Measurements from ENCODE around the gene OR4E2. TPM values are rescaled to one million over a fixed set of nuclear protein-coding genes. Genes with fewer than 3 reads are reported as not detected.
"Not testable (repeated sequence)": the region's sequence is repeated elsewhere in the genome, so short reads cannot be mapped to it uniquely, and the experiment has no call there.

OR4E2 gene
- total RNA-seq, 1 experiment from 2014 or later: not detected

DNA sequence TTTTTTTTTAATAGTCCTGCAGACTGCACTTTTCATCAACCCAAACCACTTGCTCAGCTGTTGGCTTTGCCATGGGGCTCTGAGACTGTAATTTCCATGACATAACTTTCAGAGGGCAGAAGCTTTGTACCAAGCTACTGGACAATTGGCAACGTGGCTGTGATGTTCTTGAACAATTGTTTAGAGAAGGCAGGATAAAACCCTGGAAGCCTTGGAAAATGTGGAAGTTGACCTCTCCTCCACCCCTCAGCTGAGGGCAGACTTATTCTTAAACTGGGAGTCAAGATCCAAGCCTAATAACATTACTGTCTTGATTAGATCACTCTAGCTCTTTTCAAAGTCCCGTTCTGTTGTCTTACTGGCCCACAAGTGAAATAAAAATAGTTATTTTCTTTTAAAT, 17.7 kb downstream of the OR4E2 start:
- H2AFZ ChIP-seq (ENCODE audit: low read length): no peak overlapping the region
- no peaks in the 10 kb centered on the region for H3K4me1 ChIP-seq (ENCODE audit: low read length)
- no peaks in the 10 kb centered on the region for H4K20me1 ChIP-seq (ENCODE audit: insufficient read depth, low read depth, low read length)
- H3K36me3 ChIP-seq (ENCODE audit: insufficient read depth, low read length): no peaks in the 10 kb centered on the region
- no peak for DNase-seq
- no peaks in the 10 kb centered on the region for H3K27me3 ChIP-seq (ENCODE audit: low read length)
- H3K9me2 ChIP-seq (replicated peaks; ENCODE audit: insufficient read depth, low read length): no peaks in the 10 kb centered on the region
- no peak overlapping the region for H3K4me3 ChIP-seq (ENCODE audit: low read length)
- H3K9ac ChIP-seq (ENCODE audit: low read length): no peak overlapping the region
- H3K79me2 ChIP-seq (ENCODE audit: low read length): no peaks in the 10 kb centered on the region
- H3K4me2 ChIP-seq (ENCODE audit: low read depth, low read length, poor library complexity, severe bottlenecking): no peak overlapping the region
- H3K9me3 ChIP-seq (ENCODE audit: low read length): no peaks in the 10 kb centered on the region
- no peak overlapping the region for H3K27ac ChIP-seq (ENCODE audit: low read length)

DNA sequence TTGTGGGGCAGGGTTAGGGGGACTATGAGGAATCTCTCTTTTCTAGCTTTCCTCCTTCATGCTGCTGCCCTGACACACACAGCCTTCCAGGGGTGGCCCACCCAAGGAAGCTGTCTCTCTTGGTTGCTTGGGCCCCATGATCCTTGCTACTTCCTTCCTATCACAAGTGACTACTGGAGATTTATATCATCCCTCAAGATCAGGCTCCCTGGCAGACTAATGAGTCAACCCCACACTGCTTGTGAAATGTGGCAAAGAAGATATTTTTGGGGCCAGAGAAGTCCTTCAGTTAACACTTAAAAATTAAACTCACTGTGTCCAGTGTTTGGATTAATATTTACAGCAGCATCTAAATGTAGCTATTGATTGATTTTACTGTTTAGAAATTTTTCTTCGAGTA, 18.5 kb downstream of the OR4E2 start:
- no peaks in the 10 kb centered on the region for H3K36me3 ChIP-seq (ENCODE audit: insufficient read depth, low read length)
- H4K20me1 ChIP-seq (ENCODE audit: insufficient read depth, low read depth, low read length): no peaks in the 10 kb centered on the region
- no peaks in the 10 kb centered on the region for H3K27me3 ChIP-seq (ENCODE audit: low read length)
- H3K4me3 ChIP-seq (ENCODE audit: low read length): no peak overlapping the region
- no peak for DNase-seq
- H3K27ac ChIP-seq (ENCODE audit: low read length): no peak overlapping the region
- H3K79me2 ChIP-seq (ENCODE audit: low read length): no peaks in the 10 kb centered on the region
- H3K9me3 ChIP-seq (ENCODE audit: low read length): no peaks in the 10 kb centered on the region
- H2AFZ ChIP-seq (ENCODE audit: low read length): no peak overlapping the region
- no peaks in the 10 kb centered on the region for H3K4me1 ChIP-seq (ENCODE audit: low read length)
- H3K4me2 ChIP-seq (ENCODE audit: low read depth, low read length, poor library complexity, severe bottlenecking): no peak overlapping the region
- no peaks in the 10 kb centered on the region for H3K9me2 ChIP-seq (replicated peaks; ENCODE audit: insufficient read depth, low read length)
- no peak overlapping the region for H3K9ac ChIP-seq (ENCODE audit: low read length)

GRCh38 chr14:21673718-21674117, 20.1 kb downstream of the OR4E2 start, which contains the start of gene OR4E1:
OR4E1 (minus strand) TSS chr14:21673818; CDS start chr14:21670935, 2,883 bp downstream.
- Histone ChIP-seq H3K27me3 (ENCODE audit: low read length) (no peaks in the 10 kb centered on the region), H3K9me2 (replicated peaks; ENCODE audit: insufficient read depth, low read length) (no peaks in the 10 kb centered on the region), H3K79me2 (ENCODE audit: low read length) (no peaks in the 10 kb centered on the region), H3K27ac (ENCODE audit: low read length) (no peak within 1 kb of the TSS), H2AFZ (ENCODE audit: low read length) (no peak within 1 kb of the TSS), H3K36me3 (ENCODE audit: insufficient read depth, low read length) (no peaks in the 10 kb centered on the region), H3K4me3 (ENCODE audit: low read length) (no peak within 1 kb of the TSS), H3K9ac (ENCODE audit: low read length) (no peak within 1 kb of the TSS), H3K4me1 (ENCODE audit: low read length) (peaks cover 11% of the 10 kb centered on the region), H3K9me3 (ENCODE audit: low read length) (no peaks in the 10 kb centered on the region), H3K4me2 (ENCODE audit: low read depth, low read length, poor library complexity, severe bottlenecking) (no peak within 1 kb of the TSS), H4K20me1 (ENCODE audit: insufficient read depth, low read depth, low read length) (no peaks in the 10 kb centered on the region)
- no peak for DNase-seq

GRCh38 chr14:21675566-21675965, 21.9 kb downstream of the OR4E2 start:
- Histone ChIP-seq H3K9ac (ENCODE audit: low read length) (no peak overlapping the region), H4K20me1 (ENCODE audit: insufficient read depth, low read depth, low read length) (no peaks in the 10 kb centered on the region), H3K9me3 (ENCODE audit: low read length) (no peaks in the 10 kb centered on the region), H3K4me3 (ENCODE audit: low read length) (no peak overlapping the region), H3K27ac (ENCODE audit: low read length) (no peak overlapping the region), H2AFZ (ENCODE audit: low read length) (no peak overlapping the region), H3K9me2 (replicated peaks; ENCODE audit: insufficient read depth, low read length) (no peaks in the 10 kb centered on the region), H3K27me3 (ENCODE audit: low read length) (no peaks in the 10 kb centered on the region), H3K4me1 (ENCODE audit: low read length) (peaks cover 11% of the 10 kb centered on the region), H3K36me3 (ENCODE audit: insufficient read depth, low read length) (no peaks in the 10 kb centered on the region), H3K79me2 (ENCODE audit: low read length) (no peaks in the 10 kb centered on the region), H3K4me2 (ENCODE audit: low read depth, low read length, poor library complexity, severe bottlenecking) (no peak overlapping the region)
- DNase-seq: no peak

GRCh38 chr14:21680072-21680471, 26.4 kb downstream of the OR4E2 start:
- Histone ChIP-seq H3K9ac (ENCODE audit: low read length) (no peak overlapping the region), H3K4me1 (ENCODE audit: low read length) (peaks cover 11% of the 10 kb centered on the region), H3K4me2 (ENCODE audit: low read depth, low read length, poor library complexity, severe bottlenecking) (no peak overlapping the region), H3K9me3 (ENCODE audit: low read length) (no peaks in the 10 kb centered on the region), H2AFZ (ENCODE audit: low read length) (no peak overlapping the region), H3K27me3 (ENCODE audit: low read length) (no peaks in the 10 kb centered on the region), H3K9me2 (replicated peaks; ENCODE audit: insufficient read depth, low read length) (no peaks in the 10 kb centered on the region), H3K36me3 (ENCODE audit: insufficient read depth, low read length) (no peaks in the 10 kb centered on the region), H3K27ac (ENCODE audit: low read length) (no peak overlapping the region), H3K79me2 (ENCODE audit: low read length) (no peaks in the 10 kb centered on the region), H4K20me1 (ENCODE audit: insufficient read depth, low read depth, low read length) (no peaks in the 10 kb centered on the region; the same call in 1 of the 2 replicates), H3K4me3 (ENCODE audit: low read length) (no peak overlapping the region)
- DNase-seq: no peak

- Histone ChIP-seq H3K27ac (ENCODE audit: low read length) (no peak overlapping the region), H3K27me3 (ENCODE audit: low read length) (no peaks in the 10 kb centered on the region), H3K79me2 (ENCODE audit: low read length) (no peaks in the 10 kb centered on the region), H3K9me2 (replicated peaks; ENCODE audit: insufficient read depth, low read length) (no peaks in the 10 kb centered on the region), H3K4me1 (ENCODE audit: low read length) (no peaks in the 10 kb centered on the region), H3K4me2 (ENCODE audit: low read depth, low read length, poor library complexity, severe bottlenecking) (no peak overlapping the region), H3K9me3 (ENCODE audit: low read length) (no peaks in the 10 kb centered on the region), H3K9ac (ENCODE audit: low read length) (no peak overlapping the region), H3K4me3 (ENCODE audit: low read length) (no peak overlapping the region), H4K20me1 (ENCODE audit: insufficient read depth, low read depth, low read length) (no peaks in the 10 kb centered on the region; the same call in 1 of the 2 replicates), H2AFZ (ENCODE audit: low read length) (no peak overlapping the region), H3K36me3 (ENCODE audit: insufficient read depth, low read length) (no peaks in the 10 kb centered on the region)
- no peak for DNase-seq
These were observed 32.8 kb downstream of the OR4E2 start for GRCh38 chr14:21686468-21686867.

DNA sequence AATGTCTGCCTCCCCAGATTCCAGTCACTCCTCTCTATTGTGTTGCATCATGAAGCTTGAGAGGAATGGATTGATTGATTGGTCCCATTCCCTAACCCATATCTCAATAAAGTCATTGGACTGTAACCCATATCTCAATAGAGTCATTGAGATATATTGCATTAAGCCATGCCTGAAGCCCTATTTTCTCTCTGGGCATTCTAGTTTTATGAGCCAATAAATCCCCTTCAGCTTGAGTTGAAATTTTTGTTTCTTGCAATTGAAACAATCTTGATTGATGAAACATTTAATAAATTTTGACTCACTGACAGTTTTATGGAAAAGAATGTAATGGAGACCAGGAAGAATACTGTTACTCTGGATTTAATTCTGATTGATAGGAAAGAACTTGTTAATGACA, 40.8 kb downstream of the OR4E2 start:
- DNase-seq: no peak
- H3K4me3 ChIP-seq (ENCODE audit: low read length): no peak overlapping the region
- H4K20me1 ChIP-seq (ENCODE audit: insufficient read depth, low read depth, low read length): no peaks in the 10 kb centered on the region; the same call in 1 of the 2 replicates
- H3K79me2 ChIP-seq (ENCODE audit: low read length): no peaks in the 10 kb centered on the region
- H3K27me3 ChIP-seq (ENCODE audit: low read length): no peaks in the 10 kb centered on the region
- no peaks in the 10 kb centered on the region for H3K4me1 ChIP-seq (ENCODE audit: low read length)
- H3K9ac ChIP-seq (ENCODE audit: low read length): no peak overlapping the region
- no peaks in the 10 kb centered on the region for H3K9me2 ChIP-seq (replicated peaks; ENCODE audit: insufficient read depth, low read length)
- H2AFZ ChIP-seq (ENCODE audit: low read length): no peak overlapping the region
- H3K36me3 ChIP-seq (ENCODE audit: insufficient read depth, low read length): no peaks in the 10 kb centered on the region
- no peaks in the 10 kb centered on the region for H3K9me3 ChIP-seq (ENCODE audit: low read length)
- no peak overlapping the region for H3K27ac ChIP-seq (ENCODE audit: low read length)
- no peak overlapping the region for H3K4me2 ChIP-seq (ENCODE audit: low read depth, low read length, poor library complexity, severe bottlenecking)

DNA sequence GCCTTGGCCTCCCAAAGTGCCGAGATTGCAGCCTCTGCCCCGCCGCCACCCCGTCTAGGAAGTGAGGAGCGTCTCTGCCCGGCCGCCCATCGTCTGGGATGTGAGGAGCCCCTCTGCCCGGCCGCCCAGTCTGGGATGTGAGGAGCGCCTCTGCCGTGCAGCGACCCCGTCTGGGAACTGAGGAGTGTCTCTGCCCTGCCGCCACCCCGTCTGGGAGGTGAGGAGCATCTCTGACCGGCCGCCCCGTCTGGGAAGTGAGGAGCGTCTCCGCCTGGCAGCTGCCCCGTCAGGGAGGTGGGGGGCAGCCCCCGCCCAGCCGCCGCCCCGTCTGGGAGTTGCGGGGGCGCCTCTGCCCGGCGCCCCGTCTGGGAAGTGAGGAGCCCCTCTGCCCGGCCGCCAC, 44.0 kb downstream of the OR4E2 start:
- not testable (repeated sequence) for H3K79me2 ChIP-seq (ENCODE audit: low read length); H3K36me3 ChIP-seq (ENCODE audit: insufficient read depth, low read length); H4K20me1 ChIP-seq (ENCODE audit: insufficient read depth, low read depth, low read length); H2AFZ ChIP-seq (ENCODE audit: low read length); DNase-seq; H3K4me3 ChIP-seq (ENCODE audit: low read length); H3K9ac ChIP-seq (ENCODE audit: low read length); H3K4me2 ChIP-seq (ENCODE audit: low read depth, low read length, poor library complexity, severe bottlenecking); H3K9me2 ChIP-seq (replicated peaks; ENCODE audit: insufficient read depth, low read length); H3K27ac ChIP-seq (ENCODE audit: low read length); H3K27me3 ChIP-seq (ENCODE audit: low read length); H3K9me3 ChIP-seq (ENCODE audit: low read length)
- peaks cover 16% of the 10 kb centered on the region for H3K4me1 ChIP-seq (ENCODE audit: low read length)

- not testable (repeated sequence) for H3K9me3 ChIP-seq (ENCODE audit: low read length); H2AFZ ChIP-seq (ENCODE audit: low read length); H3K9ac ChIP-seq (ENCODE audit: low read length); H3K27me3 ChIP-seq (ENCODE audit: low read length); H3K36me3 ChIP-seq (ENCODE audit: insufficient read depth, low read length); H4K20me1 ChIP-seq (ENCODE audit: insufficient read depth, low read depth, low read length); H3K9me2 ChIP-seq (replicated peaks; ENCODE audit: insufficient read depth, low read length); H3K27ac ChIP-seq (ENCODE audit: low read length); H3K79me2 ChIP-seq (ENCODE audit: low read length); DNase-seq; H3K4me2 ChIP-seq (ENCODE audit: low read depth, low read length, poor library complexity, severe bottlenecking); H3K4me3 ChIP-seq (ENCODE audit: low read length)
- H3K4me1 ChIP-seq (ENCODE audit: low read length): peaks cover 25% of the 10 kb centered on the region
These were observed 44.9 kb downstream of the OR4E2 start for GRCh38 chr14:21698538-21698937.
